Transverse colon (tissue), 4 donors: ENCODE data around the gene C12orf75.

Experiments
- CTCF ChIP-seq, 5 experiments: fragments of 200-600 bp in 3 of 5; fragments of 450-650 bp in 2 of 5; sonication (generic) in 3 of 5; IDR thresholded peaks; 1 replicate in 2 of 5; 2 replicates in 3 of 5; pipeline ENCODE4 v1.5.1; 2016 to 2017; ENCODE audit warnings: antibody characterized with exemption in 5 of 5, inconsistent platforms in 3 of 5, mild to moderate bottlenecking in 2 of 5, moderate library complexity in 1 of 5
- EP300 ChIP-seq: sonication (generic); formaldehyde crosslinking; IDR thresholded peaks from one replicate; pipeline ENCODE4 v1.6.1; 2017; ENCODE audit warnings: antibody characterized with exemption, low read depth
- POLR2A ChIP-seq: fragments of 450-650 bp; IDR thresholded peaks from one replicate; pipeline ENCODE4 v1.6.1; 2016; ENCODE audit warnings: antibody characterized with exemption, mild to moderate bottlenecking, moderate library complexity
- POLR2AphosphoS5 ChIP-seq, 3 donors: sonication (generic); formaldehyde crosslinking; IDR thresholded peaks; one replicate each; pipeline ENCODE4 v1.6.1; 2016; ENCODE audit warnings: antibody characterized with exemption in 3 of 3

- TF ChIP-seq POLR2A (no peak), CTCF (IDR thresholded peaks at IDR 0.05) (no peak), EP300 (no peak), POLR2AphosphoS5 (IDR thresholded peaks at IDR 0.05) (no peak)
These were observed 5.4 kb downstream of the C12orf75 start for GRCh38 chr12:105335856-105336255.
